OCI-LY7 (cell line): ENCODE results near the gene APOBEC4.

Experiments used
- EZH2phosphoT487 ChIP-seq: fragments of 200-600 bp; sonication (generic); IDR thresholded peaks from 2 replicates; pipeline ENCODE4 v1.6.1; 2018; ENCODE audit warnings: low read depth, borderline replicate concordance, mild to moderate bottlenecking, mixed run types, antibody characterized with exemption, low read length, moderate library complexity, mixed read lengths
- TF ChIP-seq, protein P1 (sequence below): fragments of 200-600 bp; sonication (generic); conservative IDR thresholded peaks from 2 replicates; pipeline ENCODE4 v1.5.1; 2014; ENCODE audit warnings: mild to moderate bottlenecking, antibody characterized with exemption, low read length, moderate library complexity, mixed read lengths

DNA sequence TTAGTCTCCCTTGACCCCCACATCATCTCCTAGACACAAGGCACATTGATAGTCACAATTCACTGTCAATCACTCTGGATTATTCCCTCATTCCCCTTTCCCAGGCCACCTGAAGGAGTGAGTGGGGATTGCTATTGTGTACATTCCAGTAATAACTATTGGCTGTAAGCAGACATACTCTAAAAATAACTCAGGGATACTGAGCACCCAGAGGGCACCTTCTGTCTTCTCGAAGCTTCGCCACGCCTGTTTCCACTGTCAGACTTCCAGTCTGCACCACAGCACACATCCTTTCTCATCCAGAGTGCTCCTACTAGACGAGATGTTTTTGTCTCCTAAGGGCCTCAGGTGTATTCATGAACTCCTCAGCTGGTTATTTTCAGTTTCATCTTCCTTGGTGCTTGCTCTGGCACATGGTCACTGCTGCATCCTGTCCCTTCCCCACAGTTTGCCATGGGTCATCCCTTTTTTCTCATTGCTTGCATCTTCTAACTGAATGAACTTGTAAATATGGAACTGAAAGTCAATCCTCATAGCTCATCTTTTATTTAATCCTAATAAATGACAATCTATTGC, 848 bp upstream of the APOBEC4 start:
- TF ChIP-seq, protein P1, sequence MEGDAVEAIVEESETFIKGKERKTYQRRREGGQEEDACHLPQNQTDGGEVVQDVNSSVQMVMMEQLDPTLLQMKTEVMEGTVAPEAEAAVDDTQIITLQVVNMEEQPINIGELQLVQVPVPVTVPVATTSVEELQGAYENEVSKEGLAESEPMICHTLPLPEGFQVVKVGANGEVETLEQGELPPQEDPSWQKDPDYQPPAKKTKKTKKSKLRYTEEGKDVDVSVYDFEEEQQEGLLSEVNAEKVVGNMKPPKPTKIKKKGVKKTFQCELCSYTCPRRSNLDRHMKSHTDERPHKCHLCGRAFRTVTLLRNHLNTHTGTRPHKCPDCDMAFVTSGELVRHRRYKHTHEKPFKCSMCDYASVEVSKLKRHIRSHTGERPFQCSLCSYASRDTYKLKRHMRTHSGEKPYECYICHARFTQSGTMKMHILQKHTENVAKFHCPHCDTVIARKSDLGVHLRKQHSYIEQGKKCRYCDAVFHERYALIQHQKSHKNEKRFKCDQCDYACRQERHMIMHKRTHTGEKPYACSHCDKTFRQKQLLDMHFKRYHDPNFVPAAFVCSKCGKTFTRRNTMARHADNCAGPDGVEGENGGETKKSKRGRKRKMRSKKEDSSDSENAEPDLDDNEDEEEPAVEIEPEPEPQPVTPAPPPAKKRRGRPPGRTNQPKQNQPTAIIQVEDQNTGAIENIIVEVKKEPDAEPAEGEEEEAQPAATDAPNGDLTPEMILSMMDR = no peak
- no peak for TF ChIP-seq EZH2phosphoT487
